KMS-11 (cell line): ENCODE results near the gene LAMA2.

Experiments
- H2AFZ ChIP-seq: fragments of 200-600 bp; sonication (generic); 2 replicates; pipeline ENCODE4 v1.6.1; 2016; ENCODE audit warnings: antibody characterized with exemption, mixed run types, low read depth
- H3K27ac ChIP-seq: fragments of 200-600 bp; sonication (generic); 2 replicates; pipeline ENCODE4 v1.6.1; 2016; ENCODE audit warnings: mild to moderate bottlenecking, mixed run types
- H3K27me3 ChIP-seq: fragments of 200-600 bp; sonication (generic); 2 replicates; pipeline ENCODE4 v1.6.1; 2017; ENCODE audit warnings: mild to moderate bottlenecking, low read depth, mixed run types, moderate library complexity; ENCODE audit not compliant: insufficient read depth
- H3K36me3 ChIP-seq: fragments of 200-600 bp; sonication (generic); 2 replicates; pipeline ENCODE4 v1.6.1; 2017; ENCODE audit warnings: mild to moderate bottlenecking, mixed run types; ENCODE audit not compliant: insufficient read depth
- H3K4me1 ChIP-seq: fragments of 200-600 bp; sonication (generic); 2 replicates; pipeline ENCODE4 v1.6.1; 2016; ENCODE audit warnings: mild to moderate bottlenecking, low read depth, mixed run types; ENCODE audit not compliant: poor library complexity, severe bottlenecking
- H3K4me2 ChIP-seq: fragments of 200-600 bp; sonication (generic); 2 replicates; pipeline ENCODE4 v1.7.0; 2016; ENCODE audit warnings: mild to moderate bottlenecking, mixed run types
- H3K4me3 ChIP-seq: fragments of 200-600 bp; sonication (generic); IDR thresholded peaks from 2 replicates; pipeline ENCODE4 v1.6.1; 2017; ENCODE audit warnings: low read depth, low read length, mixed read lengths; ENCODE audit not compliant: insufficient read depth
- H3K79me2 ChIP-seq: fragments of 200-600 bp; sonication (generic); 2 replicates; pipeline ENCODE4 v1.6.1; 2016; ENCODE audit warnings: low read depth, mixed run types; ENCODE audit not compliant: insufficient read depth
- H3K9ac ChIP-seq: fragments of 200-600 bp; sonication (generic); 2 replicates; pipeline ENCODE4 v1.6.1; 2016; ENCODE audit warnings: mild to moderate bottlenecking, mixed run types
- H4K20me1 ChIP-seq: fragments of 200-600 bp; sonication (generic); 2 replicates; pipeline ENCODE4 v1.6.1; 2016; ENCODE audit warnings: mild to moderate bottlenecking, mixed run types; ENCODE audit not compliant: insufficient read depth
- TF ChIP-seq, protein P1 (sequence below): fragments of 200-600 bp; sonication (generic); conservative IDR thresholded peaks from 2 replicates; pipeline ENCODE4 v1.6.1; 2017; ENCODE audit warnings: low read depth, mild to moderate bottlenecking, antibody characterized with exemption, low read length, moderate library complexity, mixed read lengths

Gene LAMA2

DNA sequence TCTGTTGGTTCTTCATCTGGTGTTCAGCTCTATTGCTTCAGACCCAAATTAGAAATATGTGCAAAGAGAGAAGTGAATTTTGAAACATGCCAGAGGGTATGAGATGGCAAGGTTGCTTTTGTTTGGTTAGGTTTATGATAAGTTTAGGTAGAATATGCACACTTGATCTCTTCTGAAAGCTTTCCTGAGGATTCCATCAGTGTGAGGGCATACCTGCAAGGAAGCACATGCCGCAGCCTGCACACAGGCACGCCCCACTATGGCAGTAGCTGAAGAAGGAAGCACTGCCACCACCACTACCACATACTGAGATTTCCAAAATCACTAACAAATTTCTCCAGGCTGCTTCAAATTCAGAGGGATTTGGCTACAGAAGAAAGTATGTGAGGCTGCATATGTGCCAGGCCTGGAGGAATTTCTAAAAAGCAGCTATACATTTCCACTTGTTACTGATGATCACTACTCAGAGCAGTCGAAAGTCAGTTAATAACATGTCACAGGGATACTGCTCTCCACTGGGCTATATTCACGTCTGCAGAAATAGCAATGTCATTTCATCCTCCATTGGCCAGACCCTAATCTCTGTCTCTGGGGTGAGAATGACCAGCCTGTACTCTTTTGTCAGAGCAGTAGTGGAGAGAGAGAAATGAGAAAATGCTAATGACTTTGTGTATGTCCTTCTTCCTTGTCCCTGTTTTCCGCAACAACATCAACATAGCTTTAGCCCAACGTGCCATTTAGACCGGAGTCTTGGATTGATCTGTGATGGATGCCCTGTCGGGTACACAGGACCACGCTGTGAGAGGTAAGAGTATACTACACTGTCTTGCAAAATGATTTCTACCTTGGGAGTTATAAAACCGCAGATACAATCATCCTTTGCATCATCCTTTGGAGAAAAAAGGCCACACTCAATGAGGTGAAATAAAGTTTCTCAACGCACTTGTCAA lies 396.7 kb downstream of the LAMA2 start:
- Histone ChIP-seq H3K4me2 (peak overlapping the region; percentile 90; the same call in 1 of the 2 replicates), H2AFZ (no peak overlapping the region), H3K9ac (no peak overlapping the region), H3K4me3 (no peak overlapping the region), H4K20me1 (no peaks in the 10 kb centered on the region), H3K4me1 (peaks cover 27% of the 10 kb centered on the region), H3K27ac (no peak overlapping the region), H3K27me3 (no peaks in the 10 kb centered on the region), H3K79me2 (no peaks in the 10 kb centered on the region), H3K36me3 (no peaks in the 10 kb centered on the region)
- TF ChIP-seq, protein P1, sequence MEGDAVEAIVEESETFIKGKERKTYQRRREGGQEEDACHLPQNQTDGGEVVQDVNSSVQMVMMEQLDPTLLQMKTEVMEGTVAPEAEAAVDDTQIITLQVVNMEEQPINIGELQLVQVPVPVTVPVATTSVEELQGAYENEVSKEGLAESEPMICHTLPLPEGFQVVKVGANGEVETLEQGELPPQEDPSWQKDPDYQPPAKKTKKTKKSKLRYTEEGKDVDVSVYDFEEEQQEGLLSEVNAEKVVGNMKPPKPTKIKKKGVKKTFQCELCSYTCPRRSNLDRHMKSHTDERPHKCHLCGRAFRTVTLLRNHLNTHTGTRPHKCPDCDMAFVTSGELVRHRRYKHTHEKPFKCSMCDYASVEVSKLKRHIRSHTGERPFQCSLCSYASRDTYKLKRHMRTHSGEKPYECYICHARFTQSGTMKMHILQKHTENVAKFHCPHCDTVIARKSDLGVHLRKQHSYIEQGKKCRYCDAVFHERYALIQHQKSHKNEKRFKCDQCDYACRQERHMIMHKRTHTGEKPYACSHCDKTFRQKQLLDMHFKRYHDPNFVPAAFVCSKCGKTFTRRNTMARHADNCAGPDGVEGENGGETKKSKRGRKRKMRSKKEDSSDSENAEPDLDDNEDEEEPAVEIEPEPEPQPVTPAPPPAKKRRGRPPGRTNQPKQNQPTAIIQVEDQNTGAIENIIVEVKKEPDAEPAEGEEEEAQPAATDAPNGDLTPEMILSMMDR: no peak

DNA sequence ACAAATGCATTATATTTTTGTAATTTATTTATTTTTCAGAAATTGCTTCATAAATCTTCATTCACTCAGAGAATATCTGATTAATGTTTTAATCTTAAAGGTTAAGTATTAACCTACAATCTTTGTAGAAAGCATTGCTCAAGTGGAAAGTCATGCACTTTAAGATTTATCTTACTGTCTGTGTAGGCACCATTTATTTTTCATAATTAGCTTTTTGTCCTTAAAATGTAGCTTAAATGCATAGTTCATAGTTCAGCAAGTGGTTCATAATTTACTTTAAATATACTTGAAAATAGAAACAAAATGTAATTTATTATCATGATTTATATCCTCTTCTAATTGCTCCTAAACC lies 397.3 kb downstream of the LAMA2 start:
- H3K27ac ChIP-seq: no peak overlapping the region

DNA sequence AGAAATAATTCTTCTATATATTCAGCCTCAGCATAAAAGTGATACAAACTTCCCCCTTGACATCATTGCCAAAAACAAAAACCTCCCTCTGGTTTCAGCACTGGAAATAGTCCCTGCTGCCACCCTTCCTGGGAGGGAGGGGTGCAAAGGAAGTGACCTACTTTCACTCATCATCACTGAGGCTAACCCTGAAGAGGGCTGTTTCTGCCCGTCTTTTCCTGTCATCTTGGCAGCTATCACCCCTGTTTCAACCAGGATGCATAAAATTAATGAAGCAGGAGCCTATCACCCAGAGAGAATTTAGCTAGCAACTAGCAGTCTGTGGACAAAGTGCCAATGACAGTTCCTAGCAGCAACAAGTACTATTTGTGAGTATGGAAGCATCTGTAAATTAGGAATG lies 397.8 kb downstream of the LAMA2 start:
- Histone ChIP-seq H3K27me3 (no peaks in the 10 kb centered on the region), H4K20me1 (no peaks in the 10 kb centered on the region), H3K27ac (no peak overlapping the region), H3K36me3 (no peaks in the 10 kb centered on the region), H3K79me2 (no peaks in the 10 kb centered on the region), H3K4me2 (peak overlapping the region; percentile 90), H3K4me1 (peaks cover 27% of the 10 kb centered on the region), H3K9ac (no peak overlapping the region; the same call in 1 of the 2 replicates), H3K4me3 (no peak overlapping the region), H2AFZ (0 out of 2 replicates have a peak overlapping the region, but pooled peaks have one; percentile 12)
- TF ChIP-seq, protein P1: no peak

More for the DNA sequence above, 397.3 kb downstream of the LAMA2 start:
- Histone ChIP-seq H2AFZ (0 out of 2 replicates have a peak overlapping the region, but pooled peaks have one; percentile 12), H3K4me2 (peak overlapping the region; percentile 90), H3K36me3 (no peaks in the 10 kb centered on the region), H3K4me1 (peaks cover 27% of the 10 kb centered on the region), H3K27me3 (no peaks in the 10 kb centered on the region), H3K4me3 (no peak overlapping the region), H3K79me2 (no peaks in the 10 kb centered on the region), H4K20me1 (no peaks in the 10 kb centered on the region), H3K9ac (no peak overlapping the region; the same call in 1 of the 2 replicates)
- TF ChIP-seq, protein P1: no peak

DNA sequence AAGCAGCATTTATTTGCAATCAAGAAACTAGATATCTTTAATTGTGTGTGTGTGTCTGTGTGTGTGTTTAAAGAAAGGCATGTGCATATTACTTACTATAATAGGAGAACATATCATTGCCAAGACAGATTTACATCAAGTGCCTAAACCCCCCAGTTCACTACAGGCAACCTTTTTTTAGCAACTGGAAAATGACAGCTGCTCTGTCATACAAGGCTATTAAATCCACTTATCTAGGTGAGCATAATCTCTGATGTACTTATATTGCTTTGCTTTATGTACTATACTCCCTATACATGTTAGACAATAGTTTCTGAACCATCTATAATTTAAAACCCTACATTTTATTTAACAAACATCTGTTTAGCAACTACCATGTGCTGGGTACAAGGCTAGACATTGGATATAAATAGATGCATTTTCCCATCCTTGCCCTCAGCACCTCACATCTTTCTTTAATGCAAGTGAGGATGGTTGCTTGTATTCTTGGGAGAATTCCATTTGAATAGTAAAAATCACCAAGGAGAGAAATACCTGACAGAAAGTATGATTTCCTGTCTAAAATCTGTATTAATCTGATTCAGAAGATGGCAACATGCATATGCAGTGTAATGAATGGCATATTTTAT lies 398.3 kb downstream of the LAMA2 start:
- peak overlapping the region; percentile 90 for H3K4me2 ChIP-seq

More for the DNA sequence above, 398.3 kb downstream of the LAMA2 start:
- peaks cover 27% of the 10 kb centered on the region for H3K4me1 ChIP-seq
- no peaks in the 10 kb centered on the region for H3K79me2 ChIP-seq
- no peak overlapping the region for H3K4me3 ChIP-seq
- no peaks in the 10 kb centered on the region for H3K27me3 ChIP-seq
- no peak overlapping the region for H3K27ac ChIP-seq
- no peaks in the 10 kb centered on the region for H4K20me1 ChIP-seq
- TF ChIP-seq, protein P1: no peak
- no peaks in the 10 kb centered on the region for H3K36me3 ChIP-seq
- H2AFZ ChIP-seq: 0 out of 2 replicates have a peak overlapping the region, but pooled peaks have one; percentile 12
- H3K9ac ChIP-seq: no peak overlapping the region
